ENCODE results near the gene FOXS1. TPM values are rescaled to one million over a fixed set of nuclear protein-coding genes. Genes with fewer than 3 reads are reported as not detected.

Gene FOXS1
- total and polyA plus RNA-seq, 3 donors from 2014 or later, result 4.3 to 10.0 (median 4.4) TPM

DNA sequence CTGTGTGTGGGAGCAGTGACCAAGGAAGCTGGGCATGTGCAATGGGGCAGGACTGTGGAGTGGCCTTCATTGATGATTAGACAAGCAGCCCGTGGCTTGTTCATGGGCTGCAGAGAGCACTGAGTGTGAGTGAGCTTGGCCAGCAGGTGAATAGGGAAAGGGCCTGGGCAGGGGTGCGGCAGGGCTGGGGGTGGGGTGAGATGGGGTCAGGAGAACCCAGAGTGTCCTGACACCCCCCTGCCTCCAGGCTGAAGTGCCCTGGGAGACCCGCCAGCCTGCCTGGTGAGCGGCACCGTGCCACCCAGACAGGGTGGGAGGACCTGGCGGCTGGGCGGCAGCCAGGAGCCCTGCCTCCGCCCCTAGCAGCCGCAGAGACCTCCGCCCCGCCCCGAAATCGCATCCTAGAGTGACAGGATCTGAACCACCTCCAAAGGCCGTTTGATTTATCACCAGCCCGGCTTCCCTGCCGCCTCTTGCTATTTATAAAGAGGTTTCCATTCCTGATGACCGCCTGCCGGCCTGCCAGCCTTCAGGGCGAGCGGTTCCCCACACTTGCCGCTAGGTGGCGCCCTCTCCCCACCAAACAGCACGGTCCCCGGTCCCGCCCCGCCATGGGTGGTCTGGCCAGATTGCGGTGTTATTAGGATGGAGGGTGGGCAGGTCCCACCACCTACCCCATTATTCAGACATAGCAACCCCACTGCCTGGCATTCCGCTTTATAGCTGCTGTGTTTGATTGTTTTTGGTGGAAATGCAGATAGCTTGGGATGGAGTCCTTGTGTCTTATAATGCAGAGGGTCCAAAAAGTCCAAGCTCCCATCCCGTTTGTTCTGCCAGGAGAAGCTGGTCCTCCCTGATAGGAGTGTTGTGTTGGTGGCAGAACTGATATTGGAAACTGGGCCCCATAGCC lies 22.7 kb downstream of the FOXS1 start:
- no peak overlapping the region for H3K27ac ChIP-seq
- no peak for TF ChIP-seq POLR2A (IDR thresholded peaks at IDR 0.05)
- TF ChIP-seq, protein P1, sequence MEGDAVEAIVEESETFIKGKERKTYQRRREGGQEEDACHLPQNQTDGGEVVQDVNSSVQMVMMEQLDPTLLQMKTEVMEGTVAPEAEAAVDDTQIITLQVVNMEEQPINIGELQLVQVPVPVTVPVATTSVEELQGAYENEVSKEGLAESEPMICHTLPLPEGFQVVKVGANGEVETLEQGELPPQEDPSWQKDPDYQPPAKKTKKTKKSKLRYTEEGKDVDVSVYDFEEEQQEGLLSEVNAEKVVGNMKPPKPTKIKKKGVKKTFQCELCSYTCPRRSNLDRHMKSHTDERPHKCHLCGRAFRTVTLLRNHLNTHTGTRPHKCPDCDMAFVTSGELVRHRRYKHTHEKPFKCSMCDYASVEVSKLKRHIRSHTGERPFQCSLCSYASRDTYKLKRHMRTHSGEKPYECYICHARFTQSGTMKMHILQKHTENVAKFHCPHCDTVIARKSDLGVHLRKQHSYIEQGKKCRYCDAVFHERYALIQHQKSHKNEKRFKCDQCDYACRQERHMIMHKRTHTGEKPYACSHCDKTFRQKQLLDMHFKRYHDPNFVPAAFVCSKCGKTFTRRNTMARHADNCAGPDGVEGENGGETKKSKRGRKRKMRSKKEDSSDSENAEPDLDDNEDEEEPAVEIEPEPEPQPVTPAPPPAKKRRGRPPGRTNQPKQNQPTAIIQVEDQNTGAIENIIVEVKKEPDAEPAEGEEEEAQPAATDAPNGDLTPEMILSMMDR (IDR thresholded peaks at IDR 0.05), result peak; percentile 98 to 100 (median 99)
- intact Hi-C loops (cut with DNase I; ENCODE audit: low total_unique reads), result loop anchor here (10.0 kb wide), 1 partner anchor 132 kb away; the partner anchor contains the start of gene PDRG1
- peak; percentile 85 for DNase-seq
- no peaks in the 10 kb centered on the region for H3K9me3 ChIP-seq
- H3K27me3 ChIP-seq, result no peaks in the 10 kb centered on the region
- H3K4me3 ChIP-seq, result no peak overlapping the region
- H3K4me1 ChIP-seq, result peaks cover 10% of the 10 kb centered on the region
- 4 to 7% methylated on average over 27 to 29 of the region's 29 CpGs for WGBS, 2 donors
- H3K36me3 ChIP-seq (ENCODE audit: low read depth, missing control alignments), result no peaks in the 10 kb centered on the region

DNA sequence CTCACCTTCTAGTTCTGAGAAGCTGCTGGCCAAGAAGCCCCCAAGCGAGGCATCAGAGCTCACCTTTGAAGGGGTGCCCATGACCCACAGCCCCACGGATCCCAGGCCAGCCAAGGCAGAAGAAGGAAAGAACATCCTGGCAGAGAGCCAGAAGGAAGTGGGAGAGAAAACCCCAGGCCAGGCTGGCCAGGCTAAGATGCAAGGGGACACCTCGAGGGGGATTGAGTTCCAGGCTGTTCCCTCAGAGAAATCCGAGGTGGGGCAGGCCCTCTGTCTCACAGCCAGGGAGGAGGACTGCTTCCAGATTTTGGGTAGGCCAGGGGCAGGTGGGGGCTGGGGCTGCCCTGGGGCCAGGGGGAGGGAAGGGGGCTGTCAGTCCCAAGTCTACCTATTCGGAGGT lies 24.0 kb downstream of the FOXS1 start:
- H3K9me3 ChIP-seq, result no peaks in the 10 kb centered on the region
- H3K4me3 ChIP-seq, result no peak overlapping the region
- no peak overlapping the region for H3K27ac ChIP-seq
- WGBS, 2 donors, result 49 to 75% methylated on average over 5 of the region's 5 CpGs
- no peak for DNase-seq
- no peaks in the 10 kb centered on the region for H3K27me3 ChIP-seq
- no peak for TF ChIP-seq POLR2A (IDR thresholded peaks at IDR 0.05)
- TF ChIP-seq, protein P1 (IDR thresholded peaks at IDR 0.05), result no peak
- H3K4me1 ChIP-seq, result peaks cover 10% of the 10 kb centered on the region
- intact Hi-C loops (cut with DNase I; ENCODE audit: low total_unique reads), result loop anchor here (10.0 kb wide), 1 partner anchor 133 kb away; the partner anchor contains the start of gene PDRG1
- no peaks in the 10 kb centered on the region for H3K36me3 ChIP-seq (ENCODE audit: low read depth, missing control alignments)

DNA sequence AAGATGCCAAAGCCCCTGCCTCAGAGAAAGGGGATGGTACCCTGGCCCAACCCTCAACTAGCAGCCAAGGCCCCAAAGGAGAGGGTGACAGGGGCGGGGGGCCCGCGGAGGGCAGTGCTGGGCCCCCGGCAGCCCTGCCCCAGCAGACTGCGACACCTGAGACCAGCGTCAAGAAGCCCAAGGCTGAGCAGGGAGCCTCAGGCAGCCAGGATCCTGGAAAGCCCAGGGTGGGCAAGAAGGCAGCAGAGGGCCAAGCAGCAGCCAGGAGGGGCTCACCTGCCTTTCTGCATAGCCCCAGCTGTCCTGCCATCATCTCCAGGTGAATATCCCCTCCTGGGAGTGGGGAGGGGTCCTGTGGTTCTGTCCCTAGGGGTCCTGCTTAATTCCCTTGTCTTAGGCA lies 25.2 kb downstream of the FOXS1 start:
- H3K27me3 ChIP-seq, result no peaks in the 10 kb centered on the region
- peaks cover 15% of the 10 kb centered on the region for H3K4me1 ChIP-seq
- TF ChIP-seq, protein P1 (IDR thresholded peaks at IDR 0.05), result no peak
- TF ChIP-seq POLR2A (IDR thresholded peaks at IDR 0.05), result no peak
- no peak overlapping the region for H3K27ac ChIP-seq
- WGBS, 2 donors, result 73 to 87% methylated on average over 4 to 5 of the region's 6 CpGs
- H3K36me3 ChIP-seq (ENCODE audit: low read depth, missing control alignments), result no peaks in the 10 kb centered on the region
- H3K9me3 ChIP-seq, result no peaks in the 10 kb centered on the region
- intact Hi-C loops (cut with DNase I; ENCODE audit: low total_unique reads), result loop anchor here (10.0 kb wide), 1 partner anchor 135 kb away; the partner anchor contains the start of gene PDRG1
- no peak for DNase-seq
- no peak overlapping the region for H3K4me3 ChIP-seq

DNA sequence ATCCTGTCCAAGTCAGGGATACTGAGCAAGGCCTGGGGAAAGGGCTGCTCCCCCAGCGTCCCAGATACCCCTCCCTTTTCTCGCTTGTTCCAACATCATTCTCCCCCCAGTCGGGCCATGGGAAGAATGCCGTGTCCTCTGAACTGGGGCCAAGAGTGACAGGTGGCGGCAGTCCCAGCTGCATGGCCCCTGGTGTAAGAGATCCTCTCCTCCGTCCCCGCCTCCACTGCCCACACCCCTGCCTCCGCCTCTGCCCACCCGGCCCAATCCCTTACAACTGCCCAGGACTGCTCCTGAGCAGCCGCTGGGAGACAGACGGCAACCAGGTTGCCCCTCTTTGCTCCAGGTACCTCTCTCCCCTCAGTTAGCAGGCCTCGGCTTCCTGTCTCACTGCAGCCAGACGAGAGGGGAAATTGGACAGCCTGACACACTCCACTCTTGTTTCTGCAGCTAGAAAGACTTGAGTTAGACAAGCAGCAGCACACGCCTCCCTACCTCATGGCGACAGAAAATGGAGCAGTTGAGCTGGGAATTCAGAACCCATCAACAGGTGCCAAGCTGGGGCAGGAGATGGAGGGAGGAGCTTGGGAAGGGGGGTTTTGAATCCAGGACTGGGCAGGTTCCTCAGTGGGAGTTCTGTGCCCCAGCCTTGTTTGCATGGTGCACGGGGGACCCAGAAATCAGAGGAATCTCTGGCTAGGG lies 26.2 kb downstream of the FOXS1 start, which contains the start of gene MYLK2:
TSS of gene MYLK2 (plus strand) at position 274 of the 702 bp plus-strand sequence. CDS start at position 499, 225 bp downstream.
- Histone ChIP-seq H3K27me3 (no peaks in the 10 kb centered on the region), H3K27ac (no peak within 1 kb of the TSS), H3K9me3 (no peaks in the 10 kb centered on the region), H3K4me1 (peaks cover 15% of the 10 kb centered on the region), H3K4me3 (no peak within 1 kb of the TSS), H3K36me3 (ENCODE audit: low read depth, missing control alignments) (no peaks in the 10 kb centered on the region)
- 63 to 72% methylated on average over 14 to 16 of the region's 16 CpGs for WGBS, 2 donors
- no peak for DNase-seq
- intact Hi-C loops (cut with DNase I; ENCODE audit: low total_unique reads), result no loop called here
- TF ChIP-seq, protein P1 (IDR thresholded peaks at IDR 0.05), result no peak
- TF ChIP-seq POLR2A (IDR thresholded peaks at IDR 0.05), result no peak
